ENCODE measurements around the gene PRSS36. TPM values are rescaled to one million over a fixed set of nuclear protein-coding genes. Genes with fewer than 3 reads are reported as not detected.

PRSS36 gene
- total and polyA plus RNA-seq, 9 donors, result 0.28 to 2.1 (median 1.1) TPM; not detected in 2

DNA sequence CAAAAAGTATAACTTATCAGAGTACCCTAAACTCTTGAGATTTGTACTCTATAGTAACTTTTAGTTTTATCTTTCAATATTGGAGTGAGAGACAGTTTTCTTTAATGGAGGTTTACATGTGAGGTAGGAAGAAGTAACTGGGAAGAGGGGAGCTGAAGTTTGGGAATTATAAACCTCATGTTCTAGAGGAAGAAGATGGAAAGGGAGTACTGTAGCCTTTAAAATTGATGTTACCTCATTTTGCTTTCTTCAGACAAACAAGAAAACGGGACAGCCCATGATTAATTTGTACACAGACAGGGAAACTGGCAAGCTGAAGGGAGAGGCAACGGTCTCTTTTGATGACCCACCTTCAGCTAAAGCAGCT lies 39.5 kb upstream of the PRSS36 start:
- no peaks in the 10 kb centered on the region for H3K9me3 ChIP-seq
- intact Hi-C loops (cut with DNase I), result loop anchor here in 2 of 4 donors (10.0 kb wide), 5 partner anchors 55 to 515 kb away; partner anchors contain the start of genes PRSS53 (in 1 of the 2) and PRSS8 (in 1 of the 2)
- DNase-seq, result no peak
- no peaks in the 10 kb centered on the region for H3K27me3 ChIP-seq
- no peaks in the 10 kb centered on the region for H3K36me3 ChIP-seq
- 75 to 83% (median 76%) methylated on average over 2 of the region's 2 CpGs for WGBS, 3 donors
- H3K4me3 ChIP-seq, result no peak overlapping the region
- no peak overlapping the region for H3K27ac ChIP-seq
- TF ChIP-seq, protein P1, sequence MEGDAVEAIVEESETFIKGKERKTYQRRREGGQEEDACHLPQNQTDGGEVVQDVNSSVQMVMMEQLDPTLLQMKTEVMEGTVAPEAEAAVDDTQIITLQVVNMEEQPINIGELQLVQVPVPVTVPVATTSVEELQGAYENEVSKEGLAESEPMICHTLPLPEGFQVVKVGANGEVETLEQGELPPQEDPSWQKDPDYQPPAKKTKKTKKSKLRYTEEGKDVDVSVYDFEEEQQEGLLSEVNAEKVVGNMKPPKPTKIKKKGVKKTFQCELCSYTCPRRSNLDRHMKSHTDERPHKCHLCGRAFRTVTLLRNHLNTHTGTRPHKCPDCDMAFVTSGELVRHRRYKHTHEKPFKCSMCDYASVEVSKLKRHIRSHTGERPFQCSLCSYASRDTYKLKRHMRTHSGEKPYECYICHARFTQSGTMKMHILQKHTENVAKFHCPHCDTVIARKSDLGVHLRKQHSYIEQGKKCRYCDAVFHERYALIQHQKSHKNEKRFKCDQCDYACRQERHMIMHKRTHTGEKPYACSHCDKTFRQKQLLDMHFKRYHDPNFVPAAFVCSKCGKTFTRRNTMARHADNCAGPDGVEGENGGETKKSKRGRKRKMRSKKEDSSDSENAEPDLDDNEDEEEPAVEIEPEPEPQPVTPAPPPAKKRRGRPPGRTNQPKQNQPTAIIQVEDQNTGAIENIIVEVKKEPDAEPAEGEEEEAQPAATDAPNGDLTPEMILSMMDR (IDR thresholded peaks at IDR 0.05), result no peak
- no peak for TF ChIP-seq POLR2A (IDR thresholded peaks at IDR 0.05)
- no peak for TF ChIP-seq EP300 (IDR thresholded peaks at IDR 0.05)
- H3K4me1 ChIP-seq (ENCODE audit: insufficient read depth), result peaks cover 2% of the 10 kb centered on the region

GRCh38 chr16:31188450-31189411 lies 38.9 kb upstream of the PRSS36 start:
- intact Hi-C loops (cut with DNase I), result loop anchor here in 2 of 4 donors (10.0 kb wide), 5 partner anchors 54 to 516 kb away; partner anchors contain the start of genes PRSS53 (in 1 of the 2) and PRSS8 (in 1 of the 2)
- H3K9me3 ChIP-seq, result no peaks in the 10 kb centered on the region
- TF ChIP-seq EP300 (IDR thresholded peaks at IDR 0.05) (no peak), POLR2A (IDR thresholded peaks at IDR 0.05) (no peak)
- TF ChIP-seq, protein P1 (IDR thresholded peaks at IDR 0.05), result no peak
- no peaks in the 10 kb centered on the region for H3K27me3 ChIP-seq
- H3K4me1 ChIP-seq (ENCODE audit: insufficient read depth), result peaks cover 3% of the 10 kb centered on the region
- no peak overlapping the region for H3K27ac ChIP-seq
- WGBS, 3 donors, result 77 to 83% (median 78%) methylated on average over 3 of the region's 3 CpGs
- no peaks in the 10 kb centered on the region for H3K36me3 ChIP-seq
- H3K4me3 ChIP-seq, result no peak overlapping the region
- DNase-seq, result no peak

GRCh38 chr16:31187808-31188189 lies 37.9 kb upstream of the PRSS36 start:
- no peaks in the 10 kb centered on the region for H3K9me3 ChIP-seq
- no peak overlapping the region for H3K4me3 ChIP-seq
- intact Hi-C loops (cut with DNase I), result loop anchor here in 2 of 4 donors (10.0 kb wide), 5 partner anchors 53 to 517 kb away; partner anchors contain the start of genes PRSS53 (in 1 of the 2) and PRSS8 (in 1 of the 2)
- no peaks in the 10 kb centered on the region for H3K27me3 ChIP-seq
- TF ChIP-seq POLR2A (IDR thresholded peaks at IDR 0.05), result no peak
- TF ChIP-seq, protein P1 (IDR thresholded peaks at IDR 0.05), result no peak
- TF ChIP-seq EP300 (IDR thresholded peaks at IDR 0.05), result no peak
- peaks cover 6% of the 10 kb centered on the region for H3K4me1 ChIP-seq (ENCODE audit: insufficient read depth)
- DNase-seq, result no peak
- WGBS, 3 donors, result 77 to 83% (median 78%) methylated on average over 8 of the region's 8 CpGs
- H3K36me3 ChIP-seq, result no peaks in the 10 kb centered on the region
- no peak overlapping the region for H3K27ac ChIP-seq

GRCh38 chr16:31186930-31187807 lies 37.3 kb upstream of the PRSS36 start:
- no peak for DNase-seq
- no peak overlapping the region for H3K27ac ChIP-seq
- no peaks in the 10 kb centered on the region for H3K9me3 ChIP-seq
- H3K4me3 ChIP-seq, result no peak overlapping the region
- peaks cover 11% of the 10 kb centered on the region for H3K4me1 ChIP-seq (ENCODE audit: insufficient read depth)
- WGBS, 3 donors, result 70 to 78% (median 77%) methylated on average over 10 of the region's 10 CpGs
- no peaks in the 10 kb centered on the region for H3K36me3 ChIP-seq
- TF ChIP-seq EP300 (IDR thresholded peaks at IDR 0.05) (no peak), POLR2A (IDR thresholded peaks at IDR 0.05) (no peak)
- TF ChIP-seq, protein P1 (IDR thresholded peaks at IDR 0.05), result no peak
- no peaks in the 10 kb centered on the region for H3K27me3 ChIP-seq
- intact Hi-C loops (cut with DNase I), result loop anchor here in 2 of 4 donors (10.0 kb wide), 5 partner anchors 52 to 518 kb away; partner anchors contain the start of genes PRSS53 (in 1 of the 2) and PRSS8 (in 1 of the 2)
